Naive thymus-derived CD8-positive, alpha-beta T cell (primary cell): Measurements from ENCODE around the gene ATF7. TPM values are rescaled to one million over a fixed set of nuclear protein-coding genes. Genes with fewer than 3 reads are reported as not detected.
"Not testable (repeated sequence)": the region's sequence is repeated elsewhere in the genome, so short reads cannot be mapped to it uniquely, and the experiment has no call there.

ENCODE experiments used
- ATAC-seq, 2 donors: fragments of 150-1000 bp; cut with Tn5 transposase in 1 of 2; sonication (Bioruptor Pico), chemical (Tn5 transposase) in 1 of 2; 1 replicate in 1 of 2; 2 replicates in 1 of 2; pipeline ENCODE4 v1.10.0; 2021; ENCODE audit warnings: mild to moderate bottlenecking in 2 of 2, moderate library complexity in 2 of 2
- POLR2A ChIA-PET: fragments of 350-600 bp; sonication (Branson Sonifier 250); formaldehyde crosslinking; loops from one replicate; lab custom pipeline; 2021; ENCODE audit warnings: antibody characterized with exemption; lab: Charles Lee
- DNase-seq, 10 donors: peaks; one replicate each; pipeline versions ENCODE4 v3.0.0 to v3.0.0-alpha.2; 2020 to 2022
- H3K27ac Mint-ChIP-seq, 10 donors: one replicate each; pipeline ENCODE4 v1.8.0; 2020 to 2022; ENCODE audit warnings: mild to moderate bottlenecking in 10 of 10, mixed read lengths in 10 of 10, moderate library complexity in 4 of 10, inconsistent platforms in 1 of 10
- H3K27me3 Mint-ChIP-seq, 5 donors: one replicate each; pipeline ENCODE4 v1.8.0; 2021 to 2022; ENCODE audit warnings: mixed read lengths in 5 of 5
- H3K36me3 Mint-ChIP-seq, 3 donors: one replicate each; pipeline ENCODE4 v1.8.0; 2020 to 2022; ENCODE audit warnings: mixed read lengths in 3 of 3, mild to moderate bottlenecking in 2 of 3, inconsistent platforms in 1 of 3
- H3K4me1 Mint-ChIP-seq, 4 donors: one replicate each; pipeline ENCODE4 v1.8.0; 2021 to 2022; ENCODE audit warnings: mixed read lengths in 4 of 4
- H3K4me3 Mint-ChIP-seq, 10 donors: one replicate each; pipeline ENCODE4 v1.8.0; 2020 to 2022; ENCODE audit warnings: mild to moderate bottlenecking in 10 of 10, mixed read lengths in 10 of 10, moderate library complexity in 6 of 10, inconsistent platforms in 1 of 10
- H3K9me3 Mint-ChIP-seq, 9 donors: one replicate each; pipeline ENCODE4 v1.8.0; 2020 to 2022; ENCODE audit warnings: mixed read lengths in 9 of 9, mild to moderate bottlenecking in 3 of 9, inconsistent platforms in 1 of 9, moderate library complexity in 1 of 9
- polyA plus RNA-seq, 3 donors: library from polyadenylated mRNA; unstranded; fragments of 300-500 nt; fragmentation: Illumina TruSeq; gene quantifications; one replicate each; pipeline ENCODE4 v1.2.3, GENCODE V29; 2021
- total RNA-seq, 8 experiments: library from RNA in 2 of 8; stranded (reverse) in 2 of 8; gene quantifications; one replicate each; pipeline ENCODE4 v1.2.3 and lab custom pipeline; 2021 to 2026

The ATF7 gene
- total and polyA plus RNA-seq, 5 experiments from 2014 or later = 13.0 to 30.4 (median 19.2) TPM

- DNase-seq (no peak), ATAC-seq (no peak)
- POLR2A ChIA-PET = no interaction called here
- Mint-ChIP-seq H3K27me3 (no peaks in the 10 kb centered on the region), H3K9me3 (no peaks in the 10 kb centered on the region), H3K4me3 (no peak overlapping the region), H3K4me1 (peaks cover 9 to 32% (median 25%) of the 10 kb centered on the region in 4 donors), H3K36me3 (peaks cover 0 to 34% (median 13%) of the 10 kb centered on the region in 3 donors), H3K27ac (peak overlapping the region in 6 of 10 donors; percentile 2 to 69 (median 43))
Observed at GRCh38 chr12:53603804-53604203, 22.4 kb downstream of the ATF7 start.

- Mint-ChIP-seq H3K27ac (peak overlapping the region in 3 of 10 donors; percentile 8 to 51 (median 41)), H3K9me3 (no peaks in the 10 kb centered on the region), H3K4me3 (no peak overlapping the region), H3K4me1 (peaks cover 9 to 33% (median 25%) of the 10 kb centered on the region in 4 donors), H3K27me3 (no peaks in the 10 kb centered on the region), H3K36me3 (peaks cover 0 to 39% (median 16%) of the 10 kb centered on the region in 3 donors)
- POLR2A ChIA-PET = no interaction called here
- DNase-seq = no peak
- ATAC-seq = no peak
Observed at GRCh38 chr12:53603196-53603595, 23.0 kb downstream of the ATF7 start.

GRCh38 chr12:53602176-53602864 is 23.9 kb downstream of the ATF7 start:
- H3K36me3 Mint-ChIP-seq = peaks cover 0 to 46% (median 17%) of the 10 kb centered on the region in 3 donors
- DNase-seq (no peak), ATAC-seq (no peak)
- peak overlapping the region in 2 of 10 donors; percentile 15 to 75 for H3K27ac Mint-ChIP-seq
- peak overlapping the region in 1 of 10 donors; percentile 74 for H3K4me3 Mint-ChIP-seq
- POLR2A ChIA-PET = interaction anchor here (0.5 kb wide), 1 partner anchor 151 kb away, joined by 3 read pairs; no protein-coding TSS in a partner anchor
- peaks cover 9 to 36% (median 27%) of the 10 kb centered on the region in 4 donors for H3K4me1 Mint-ChIP-seq
- H3K27me3 Mint-ChIP-seq = no peaks in the 10 kb centered on the region
- H3K9me3 Mint-ChIP-seq = no peaks in the 10 kb centered on the region

GRCh38 chr12:53601296-53601847 is 24.8 kb downstream of the ATF7 start:
- peak overlapping the region in 1 of 10 donors; percentile 60 for H3K27ac Mint-ChIP-seq
- H3K4me1 Mint-ChIP-seq = peaks cover 9 to 36% (median 27%) of the 10 kb centered on the region in 4 donors
- H3K27me3 Mint-ChIP-seq = no peaks in the 10 kb centered on the region
- no peak for ATAC-seq
- peak overlapping the region in 1 of 10 donors; percentile 74 for H3K4me3 Mint-ChIP-seq
- H3K36me3 Mint-ChIP-seq = peaks cover 0 to 52% (median 17%) of the 10 kb centered on the region in 3 donors
- no peaks in the 10 kb centered on the region for H3K9me3 Mint-ChIP-seq
- POLR2A ChIA-PET = no interaction called here
- DNase-seq = no peak

GRCh38 chr12:53600490-53601295 is 25.5 kb downstream of the ATF7 start:
- Mint-ChIP-seq H3K36me3 (peaks cover 0 to 52% (median 17%) of the 10 kb centered on the region in 3 donors), H3K27me3 (no peaks in the 10 kb centered on the region), H3K4me1 (peaks cover 9 to 36% (median 29%) of the 10 kb centered on the region in 4 donors), H3K27ac (peak overlapping the region in 1 of 10 donors; percentile 15), H3K9me3 (no peaks in the 10 kb centered on the region), H3K4me3 (no peak overlapping the region)
- ATAC-seq (no peak), DNase-seq (no peak)
- POLR2A ChIA-PET = no interaction called here

GRCh38 chr12:53599579-53599978 is 26.6 kb downstream of the ATF7 start:
- H3K9me3 Mint-ChIP-seq = no peaks in the 10 kb centered on the region
- peaks cover 9 to 40% (median 29%) of the 10 kb centered on the region in 4 donors for H3K4me1 Mint-ChIP-seq
- H3K36me3 Mint-ChIP-seq = peaks cover 0 to 52% (median 17%) of the 10 kb centered on the region in 3 donors
- H3K27me3 Mint-ChIP-seq = no peaks in the 10 kb centered on the region
- H3K4me3 Mint-ChIP-seq = no peak overlapping the region
- POLR2A ChIA-PET = no interaction called here
- DNase-seq (no peak), ATAC-seq (no peak)
- no peak overlapping the region for H3K27ac Mint-ChIP-seq

DNA sequence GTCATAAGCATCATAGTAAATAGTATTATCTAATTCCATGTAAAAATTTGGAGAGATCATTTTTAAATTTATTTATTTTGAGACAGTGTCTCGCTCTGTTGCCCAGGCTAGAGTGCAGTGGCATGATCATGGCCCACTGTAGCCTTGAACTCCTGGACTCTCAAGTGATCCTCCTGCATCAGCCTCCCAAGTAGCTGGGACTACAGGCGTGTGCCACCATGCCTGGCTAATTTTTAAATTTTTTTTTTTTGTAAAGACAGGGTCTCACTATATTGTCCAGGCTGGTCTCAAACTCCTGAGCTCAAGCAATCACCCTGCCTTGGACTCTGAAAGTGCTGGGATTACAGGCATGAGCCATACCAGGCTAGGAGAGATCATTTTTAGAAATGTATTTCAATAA is 27.2 kb downstream of the ATF7 start:
- POLR2A ChIA-PET, DNase-seq, H3K27ac Mint-ChIP-seq, H3K4me3 Mint-ChIP-seq, H3K27me3 Mint-ChIP-seq, ATAC-seq, H3K9me3 Mint-ChIP-seq: not testable (repeated sequence)
- Mint-ChIP-seq H3K36me3 (peaks cover 0 to 53% (median 18%) of the 10 kb centered on the region in 3 donors), H3K4me1 (peaks cover 10 to 40% (median 28%) of the 10 kb centered on the region in 4 donors)

- Mint-ChIP-seq H3K4me3 (no peak overlapping the region), H3K36me3 (peaks cover 0 to 47% (median 17%) of the 10 kb centered on the region in 3 donors), H3K27me3 (no peaks in the 10 kb centered on the region), H3K9me3 (no peaks in the 10 kb centered on the region), H3K4me1 (peaks cover 5 to 31% (median 16%) of the 10 kb centered on the region in 4 donors), H3K27ac (no peak overlapping the region)
- no peak for DNase-seq
- POLR2A ChIA-PET = interaction anchor here (0.6 kb wide), 1 partner anchor 26 kb away, joined by 5 read pairs; no protein-coding TSS in a partner anchor
- no peak for ATAC-seq
Observed at GRCh38 chr12:53596920-53597363, 29.2 kb downstream of the ATF7 start.

DNA sequence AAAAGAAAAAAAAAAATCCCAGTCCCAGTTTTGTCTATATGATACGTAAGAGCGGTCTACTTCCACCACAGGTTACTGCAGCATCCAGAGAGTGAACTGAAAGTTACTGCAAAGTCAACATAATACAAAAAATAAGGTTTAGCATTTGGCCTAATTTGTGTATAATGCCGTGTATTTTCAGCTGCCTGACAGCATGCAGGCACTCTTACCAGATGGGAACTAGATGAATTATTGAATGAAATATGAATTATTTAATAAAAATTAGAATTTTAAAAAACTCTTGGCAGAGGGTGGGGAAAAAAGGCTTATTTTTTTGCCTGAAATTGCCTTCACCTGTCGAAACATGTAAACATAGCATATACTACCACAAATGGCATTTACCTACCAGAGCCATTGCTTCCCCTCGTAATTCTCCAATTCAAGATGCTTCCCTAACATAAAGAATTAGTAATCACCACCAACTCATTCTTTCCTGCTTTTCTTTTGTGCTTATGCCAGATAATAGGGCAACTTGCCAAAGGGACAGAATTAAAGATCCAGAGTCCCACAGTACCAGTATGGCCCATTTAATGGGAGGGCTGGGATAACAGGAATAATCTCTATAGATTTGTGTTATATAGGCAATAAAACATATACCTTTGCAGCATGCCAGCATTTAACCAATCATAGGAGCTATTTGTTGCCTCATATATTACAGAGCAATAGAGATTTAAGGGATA is 31.1 kb downstream of the ATF7 start:
- ATAC-seq (no peak), DNase-seq (no peak)
- peaks cover 0 to 32% (median 11%) of the 10 kb centered on the region in 3 donors for H3K36me3 Mint-ChIP-seq
- H3K27ac Mint-ChIP-seq = no peak overlapping the region
- POLR2A ChIA-PET = no interaction called here
- H3K9me3 Mint-ChIP-seq = no peaks in the 10 kb centered on the region
- H3K27me3 Mint-ChIP-seq = no peaks in the 10 kb centered on the region
- H3K4me3 Mint-ChIP-seq = no peak overlapping the region
- H3K4me1 Mint-ChIP-seq = peaks cover 12 to 46% (median 22%) of the 10 kb centered on the region in 4 donors

DNA sequence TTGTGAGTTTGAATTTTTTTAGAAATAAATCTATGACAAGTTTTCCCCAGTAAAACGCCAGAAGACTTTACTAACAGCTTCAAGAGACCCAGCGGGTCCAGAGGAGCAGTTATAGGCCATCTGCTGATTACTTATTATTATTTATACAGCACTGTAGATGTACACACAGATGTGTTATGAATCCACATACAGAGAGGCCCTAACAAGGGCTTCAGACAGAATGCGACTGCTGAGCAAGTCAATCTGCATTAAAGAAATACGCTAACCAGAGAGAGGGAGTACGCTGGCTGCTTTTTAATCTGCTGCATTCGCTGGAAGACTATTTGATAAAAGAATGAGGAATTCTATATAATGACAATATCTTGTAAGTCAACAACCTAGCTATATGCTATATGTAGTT is 32.5 kb downstream of the ATF7 start:
- Mint-ChIP-seq H3K27ac (no peak overlapping the region), H3K27me3 (no peaks in the 10 kb centered on the region), H3K4me1 (peaks cover 13 to 55% (median 29%) of the 10 kb centered on the region in 4 donors), H3K9me3 (no peaks in the 10 kb centered on the region), H3K4me3 (no peak overlapping the region), H3K36me3 (peaks cover 0 to 23% (median 7%) of the 10 kb centered on the region in 3 donors)
- DNase-seq (no peak), ATAC-seq (no peak)
- POLR2A ChIA-PET = no interaction called here

GRCh38 chr12:53593031-53593430 is 33.2 kb downstream of the ATF7 start:
- no peak overlapping the region for H3K4me3 Mint-ChIP-seq
- POLR2A ChIA-PET = no interaction called here
- H3K9me3 Mint-ChIP-seq = no peaks in the 10 kb centered on the region
- peaks cover 14 to 57% (median 30%) of the 10 kb centered on the region in 4 donors for H3K4me1 Mint-ChIP-seq
- no peak for DNase-seq
- peaks cover 0 to 16% (median 3%) of the 10 kb centered on the region in 3 donors for H3K36me3 Mint-ChIP-seq
- peak overlapping the region in 1 of 10 donors; percentile 34 for H3K27ac Mint-ChIP-seq
- ATAC-seq = no peak
- no peaks in the 10 kb centered on the region for H3K27me3 Mint-ChIP-seq

- H3K36me3 Mint-ChIP-seq = peaks cover 0 to 12% (median 3%) of the 10 kb centered on the region in 3 donors
- POLR2A ChIA-PET = no interaction called here
- ATAC-seq = no peak
- peaks cover 14 to 56% (median 29%) of the 10 kb centered on the region in 4 donors for H3K4me1 Mint-ChIP-seq
- H3K9me3 Mint-ChIP-seq = no peaks in the 10 kb centered on the region
- H3K4me3 Mint-ChIP-seq = no peak overlapping the region
- peak overlapping the region in 1 of 10 donors; percentile 6 for H3K27ac Mint-ChIP-seq
- DNase-seq = no peak
- no peaks in the 10 kb centered on the region for H3K27me3 Mint-ChIP-seq
Observed at GRCh38 chr12:53592426-53592825, 33.8 kb downstream of the ATF7 start.
